ENCODE measurements around the gene FAAP20. TPM values are rescaled to one million over a fixed set of nuclear protein-coding genes. Genes with fewer than 3 reads are reported as not detected.

Gene FAAP20
- total and polyA plus RNA-seq, 2 of the 8 experiments (the other 6 are each of a cell fraction or from before 2014, with no cell fraction given), result 58.4 to 99.8 TPM

- 0 out of 4 replicates have a peak overlapping the region, but pooled peaks of 1 of the 2 experiments have one; percentile 41 for H3K4me2 ChIP-seq (ENCODE audit: insufficient read depth in 1 of 2, low read depth in 2 of 2, low read length in 2 of 2)
- ChIA-PET POLR2A (ENCODE audit: partially characterized antibody) (interaction anchor here (0.9 to 1.2 kb wide), 2 partner anchors 9 to 13 kb away, joined by 3 to 4 read pairs; no protein-coding TSS in a partner anchor), CTCF (ENCODE audit: partially characterized antibody) (interaction anchor here (0.8 to 14.1 kb wide), 8 partner anchors 22 to 184 kb away, joined by 3 to 154 read pairs (median 4); no protein-coding TSS in a partner anchor)
- peak overlapping the region; percentile 82 for H4K8ac ChIP-seq (ENCODE audit: extremely low read depth, insufficient read depth, low read length)
- H3K79me2 ChIP-seq (ENCODE audit: control insufficient read depth in 1 of 2, insufficient read depth in 2 of 2, low read length in 2 of 2), result 0 out of 4 replicates have a peak, but pooled peaks cover 0 to 2% of the 10 kb centered on the region in 2 experiments
- peak overlapping the region; percentile 61 for H4K91ac ChIP-seq (replicated peaks; ENCODE audit: insufficient read length, low read length)
- no peak overlapping the region for H2BK120ac ChIP-seq (replicated peaks; ENCODE audit: low read depth, low read length)
- no peaks in the 10 kb centered on the region for H3K36me3 ChIP-seq (ENCODE audit: control insufficient read depth in 2 of 4, insufficient read depth in 4 of 4, low read length in 3 of 4)
- no peak overlapping the region for H2BK20ac ChIP-seq (ENCODE audit: low read length)
- no peak overlapping the region for H3K14ac ChIP-seq (ENCODE audit: insufficient read length)
- H3K27ac ChIP-seq (ENCODE audit: low read depth, low read length), result no peak overlapping the region
- peaks cover 0 to 10% (median 3%) of the 10 kb centered on the region in 4 experiments; a peak in 5 of 7 replicates for H3K4me1 ChIP-seq (replicated peaks in 1 of 4; ENCODE audit: control insufficient read depth in 3 of 4, insufficient read depth in 4 of 4, low read length in 3 of 4)
- FAIRE-seq (no peak), DNase-seq (ENCODE audit: low read depth in 1 of 2, low spot score in 2 of 2) (no peak)
- no peak overlapping the region for H3K18ac ChIP-seq (ENCODE audit: extremely low read depth, low read length)
- H4K20me1 ChIP-seq (replicated peaks in 1 of 2; ENCODE audit: control insufficient read depth in 1 of 2, insufficient read depth in 2 of 2, low read length in 2 of 2), result no peaks in the 10 kb centered on the region
- no peaks in the 10 kb centered on the region; the same call in 1 of the 2 replicates for H3K79me1 ChIP-seq (ENCODE audit: low read depth, low read length)
- H3K27me3 ChIP-seq (replicated peaks in 1 of 4; ENCODE audit: control insufficient read depth in 3 of 4, extremely low read depth in 1 of 4, insufficient read depth in 3 of 4, low read length in 3 of 4), result no peaks in the 10 kb centered on the region
- WGBS, 2 experiments (ENCODE audit: extremely low coverage in 1 of 2, insufficient coverage in 1 of 2, insufficient read length in 1 of 2, insufficient replicate concordance in 2 of 2, low coverage in 1 of 2, low lambda C conversion rate in 2 of 2, missing lambda C conversion rate in 1 of 2), result 86% methylated on average over 11 of the region's 11 CpGs; no CpG with 5 or more reads in 1 of the 2 experiments
- H3K23ac ChIP-seq (ENCODE audit: insufficient read length), result no peak overlapping the region
- no peak overlapping the region for H2AK5ac ChIP-seq (ENCODE audit: low read depth, low read length)
- H3K9ac ChIP-seq (replicated peaks in 1 of 4; ENCODE audit: extremely low read depth in 1 of 4, low read depth in 3 of 4, low read length in 3 of 4), result no peak overlapping the region
- peak overlapping the region; percentile 66; the same call in 1 of the 2 replicates for H2BK5ac ChIP-seq (ENCODE audit: low read depth, low read length)
- H3K4me3 ChIP-seq (ENCODE audit: extremely low read depth in 1 of 4, insufficient read depth in 2 of 4, low read depth in 3 of 4, low read length in 4 of 4), result no peak overlapping the region
- no peak overlapping the region for H3K56ac ChIP-seq (replicated peaks; ENCODE audit: insufficient read length, low read depth, low read length)
- H2BK12ac ChIP-seq (ENCODE audit: low read depth, low read length), result peak overlapping the region; percentile 90; the same call in 1 of the 2 replicates
- peak overlapping the region; percentile 90 for H3K4ac ChIP-seq (replicated peaks; ENCODE audit: insufficient read length, low read depth, low read length)
- no peaks in the 10 kb centered on the region for H3K9me3 ChIP-seq (ENCODE audit: insufficient read depth in 2 of 2, low read depth in 1 of 2, low read length in 1 of 2)
- H4K5ac ChIP-seq (ENCODE audit: insufficient read length, low read depth, low read length), result no peak overlapping the region
- H2AFZ ChIP-seq (ENCODE audit: low read length), result no peak overlapping the region
- H3K23me2 ChIP-seq (ENCODE audit: low read depth, low read length), result no peaks in the 10 kb centered on the region; the same call in 1 of the 2 replicates
- H2BK15ac ChIP-seq (ENCODE audit: low read length), result peak overlapping the region; percentile 95; the same call in 1 of the 2 replicates
- TF ChIP-seq, protein P1, sequence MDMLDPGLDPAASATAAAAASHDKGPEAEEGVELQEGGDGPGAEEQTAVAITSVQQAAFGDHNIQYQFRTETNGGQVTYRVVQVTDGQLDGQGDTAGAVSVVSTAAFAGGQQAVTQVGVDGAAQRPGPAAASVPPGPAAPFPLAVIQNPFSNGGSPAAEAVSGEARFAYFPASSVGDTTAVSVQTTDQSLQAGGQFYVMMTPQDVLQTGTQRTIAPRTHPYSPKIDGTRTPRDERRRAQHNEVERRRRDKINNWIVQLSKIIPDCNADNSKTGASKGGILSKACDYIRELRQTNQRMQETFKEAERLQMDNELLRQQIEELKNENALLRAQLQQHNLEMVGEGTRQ (IDR thresholded peaks at IDR 0.05; ENCODE audit: low read length), result no peak
- TF ChIP-seq TEAD4 (IDR thresholded peaks at IDR 0.05; ENCODE audit: low read depth, low read length), result no peak
- no peak for TF ChIP-seq NRF1 (IDR thresholded peaks at IDR 0.05; ENCODE audit: low read depth, low read length)
- TF ChIP-seq POU5F1 (IDR thresholded peaks at IDR 0.05; ENCODE audit: low read depth, low read length), result no peak
- TF ChIP-seq RBBP5 (IDR thresholded peaks at IDR 0.05; ENCODE audit: borderline replicate concordance, low read depth, low read length), result no peak
- TF ChIP-seq TAF1 (IDR thresholded peaks at IDR 0.05; ENCODE audit: low read depth, low read length), result no peak
- TF ChIP-seq, protein P2, sequence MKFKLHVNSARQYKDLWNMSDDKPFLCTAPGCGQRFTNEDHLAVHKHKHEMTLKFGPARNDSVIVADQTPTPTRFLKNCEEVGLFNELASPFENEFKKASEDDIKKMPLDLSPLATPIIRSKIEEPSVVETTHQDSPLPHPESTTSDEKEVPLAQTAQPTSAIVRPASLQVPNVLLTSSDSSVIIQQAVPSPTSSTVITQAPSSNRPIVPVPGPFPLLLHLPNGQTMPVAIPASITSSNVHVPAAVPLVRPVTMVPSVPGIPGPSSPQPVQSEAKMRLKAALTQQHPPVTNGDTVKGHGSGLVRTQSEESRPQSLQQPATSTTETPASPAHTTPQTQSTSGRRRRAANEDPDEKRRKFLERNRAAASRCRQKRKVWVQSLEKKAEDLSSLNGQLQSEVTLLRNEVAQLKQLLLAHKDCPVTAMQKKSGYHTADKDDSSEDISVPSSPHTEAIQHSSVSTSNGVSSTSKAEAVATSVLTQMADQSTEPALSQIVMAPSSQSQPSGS (IDR thresholded peaks at IDR 0.05; ENCODE audit: low read length), result no peak
- TF ChIP-seq HDAC6 (IDR thresholded peaks at IDR 0.05; ENCODE audit: low read depth, low read length), result no peak
- TF ChIP-seq JUN (IDR thresholded peaks at IDR 0.05; ENCODE audit: low read depth, low read length), result no peak
- no peak for TF ChIP-seq ASH2L (IDR thresholded peaks at IDR 0.05; ENCODE audit: low read length)
Measured at GRCh38 chr1:2198571-2198970, 4.0 kb upstream of the FAAP20 start.

All from H1 (cell line).